GM12801 (cell line): Measurements from ENCODE around the gene C16orf96.

Experiments
- CTCF ChIP-seq: IDR thresholded peaks from one replicate; pipeline ENCODE4 v1.5.1; 2011; ENCODE audit warnings: control low read depth; ENCODE audit not compliant: insufficient read length; ENCODE audit errors: extremely low read depth

Gene C16orf96

GRCh38 chr16:4537376-4538343 is 18.5 kb upstream of the C16orf96 start:
- no peak for TF ChIP-seq CTCF

GRCh38 chr16:4538350-4539235 is 17.5 kb upstream of the C16orf96 start, which contains the start of gene CDIP1:
Gene CDIP1 (minus strand): TSS chr16:4538773. CDS start chr16:4514130, 24,643 bp downstream.
- TF ChIP-seq CTCF, result no peak

GRCh38 chr16:4539716-4540284 is 16.3 kb upstream of the C16orf96 start:
- TF ChIP-seq CTCF, result no peak

- TF ChIP-seq CTCF, result no peak
These were observed 11.7 kb upstream of the C16orf96 start for GRCh38 chr16:4544473-4544872.

- TF ChIP-seq CTCF, result no peak
These were observed 8.0 kb upstream of the C16orf96 start for GRCh38 chr16:4548124-4548523.

GRCh38 chr16:4550591-4550990 is 5.5 kb upstream of the C16orf96 start:
- TF ChIP-seq CTCF, result no peak

- TF ChIP-seq CTCF, result no peak
These were observed 3.6 kb upstream of the C16orf96 start for GRCh38 chr16:4552541-4552940.
